CD4-positive, CD25-positive, alpha-beta regulatory T cell (primary cell): ENCODE measurements around the gene C3orf70. TPM values are rescaled to one million over a fixed set of nuclear protein-coding genes. Genes with fewer than 3 reads are reported as not detected.

ENCODE experiments used
- ATAC-seq, 2 donors: fragments of 150-1000 bp; cut with Tn5 transposase; one replicate each; pipeline ENCODE4 v1.10.0; 2021; ENCODE audit warnings: low read depth in 2 of 2, moderate number of reproducible peaks in 2 of 2, moderate library complexity in 1 of 2
- DNase-seq, 3 donors: peaks; one replicate each; pipeline versions ENCODE4 v3.0.0 to v3.0.0-alpha.2; 2012 to 2022; ENCODE audit warnings: mixed read lengths in 1 of 3
- H3K27ac ChIP-seq: one replicate; pipeline ENCODE4 v1.7.0; 2013; ENCODE audit warnings: mild to moderate bottlenecking, low read length; ENCODE audit not compliant: insufficient read depth, poor library complexity, severe bottlenecking
- H3K27me3 ChIP-seq: one replicate; pipeline ENCODE4 v1.7.0; 2013; ENCODE audit warnings: low read length; ENCODE audit not compliant: control insufficient read depth, insufficient read depth
- H3K36me3 ChIP-seq: one replicate; pipeline ENCODE4 v1.7.0; 2013; ENCODE audit warnings: mild to moderate bottlenecking, low read length, moderate library complexity; ENCODE audit not compliant: control insufficient read depth, insufficient read depth
- H3K4me1 ChIP-seq: 2 replicates; pipeline ENCODE4 v1.7.0; 2013; ENCODE audit warnings: mild to moderate bottlenecking, low read length; ENCODE audit not compliant: insufficient read depth, control insufficient read depth, poor library complexity, severe bottlenecking
- H3K4me3 ChIP-seq: one replicate; pipeline ENCODE4 v1.7.0; 2013; ENCODE audit warnings: low read depth, mild to moderate bottlenecking, low read length, moderate library complexity
- H3K9me3 ChIP-seq, 2 experiments: 1 replicate in 1 of 2; 2 replicates in 1 of 2; pipeline ENCODE4 v1.7.0; 2013; ENCODE audit warnings: low read length in 2 of 2, mild to moderate bottlenecking in 1 of 2, moderate library complexity in 1 of 2; ENCODE audit not compliant: control insufficient read depth in 2 of 2
- H3K27ac Mint-ChIP-seq, 3 donors: one replicate each; pipeline ENCODE4 v1.8.0; 2020 to 2022; ENCODE audit warnings: mild to moderate bottlenecking in 3 of 3, mixed read lengths in 3 of 3, moderate library complexity in 2 of 3
- H3K27me3 Mint-ChIP-seq: one replicate; pipeline ENCODE4 v1.8.0; 2022; ENCODE audit warnings: mild to moderate bottlenecking, mixed read lengths
- H3K36me3 Mint-ChIP-seq: one replicate; pipeline ENCODE4 v1.8.0; 2020; ENCODE audit warnings: mixed read lengths
- H3K4me1 Mint-ChIP-seq, 4 donors: one replicate each; pipeline ENCODE4 v1.8.0; 2020 to 2022; ENCODE audit warnings: mixed read lengths in 4 of 4, mild to moderate bottlenecking in 1 of 4
- H3K4me3 Mint-ChIP-seq, 4 donors: one replicate each; pipeline ENCODE4 v1.8.0; 2020 to 2022; ENCODE audit warnings: mild to moderate bottlenecking in 4 of 4, mixed read lengths in 4 of 4, moderate library complexity in 3 of 4
- H3K9me3 Mint-ChIP-seq, 7 donors: one replicate each; pipeline ENCODE4 v1.8.0; 2020 to 2022; ENCODE audit warnings: mixed read lengths in 7 of 7, mild to moderate bottlenecking in 3 of 7, moderate library complexity in 2 of 7
- polyA plus RNA-seq, 4 donors: library from polyadenylated mRNA; unstranded; fragments of 300-500 nt; fragmentation: Illumina TruSeq; gene quantifications; one replicate each; pipeline ENCODE4 v1.2.3, GENCODE V29; 2021
- total RNA-seq: library from RNA; stranded (reverse); gene quantifications from one replicate; pipeline ENCODE4 v1.2.3, GENCODE V29; 2022

Gene C3orf70
- total and polyA plus RNA-seq, 5 donors from 2014 or later: not detected

GRCh38 chr3:185046164-185046515, 106.7 kb downstream of the C3orf70 start:
- peak overlapping the region in 1 of 3 donors; percentile 35 for H3K27ac Mint-ChIP-seq
- no peak overlapping the region for H3K4me3 Mint-ChIP-seq
- no peaks in the 10 kb centered on the region for H3K9me3 ChIP-seq
- peaks cover 0 to 3% (median 0%) of the 10 kb centered on the region in 7 donors for H3K9me3 Mint-ChIP-seq
- no peak overlapping the region for H3K27ac ChIP-seq
- H3K36me3 Mint-ChIP-seq: peaks cover 88% of the 10 kb centered on the region
- peaks cover 0 to 5% (median 2%) of the 10 kb centered on the region in 4 donors for H3K4me1 Mint-ChIP-seq
- no peak for ATAC-seq
- DNase-seq: no peak
- no peaks in the 10 kb centered on the region for H3K4me1 ChIP-seq
- H3K27me3 Mint-ChIP-seq: no peaks in the 10 kb centered on the region
- no peak overlapping the region for H3K4me3 ChIP-seq
- no peaks in the 10 kb centered on the region for H3K27me3 ChIP-seq
- H3K36me3 ChIP-seq: peaks cover 38% of the 10 kb centered on the region

GRCh38 chr3:185042312-185043050, 110.4 kb downstream of the C3orf70 start:
- H3K4me3 Mint-ChIP-seq: no peak overlapping the region
- DNase-seq (no peak), ATAC-seq (no peak)
- peaks cover 0 to 4% (median under 1%) of the 10 kb centered on the region in 7 donors for H3K9me3 Mint-ChIP-seq
- H3K27me3 Mint-ChIP-seq: no peaks in the 10 kb centered on the region
- Histone ChIP-seq H3K9me3 (no peaks in the 10 kb centered on the region), H3K4me1 (no peaks in the 10 kb centered on the region), H3K36me3 (peaks cover 6% of the 10 kb centered on the region), H3K27me3 (no peaks in the 10 kb centered on the region), H3K27ac (no peak overlapping the region), H3K4me3 (no peak overlapping the region)
- peaks cover 0 to 10% (median 4%) of the 10 kb centered on the region in 4 donors for H3K4me1 Mint-ChIP-seq
- H3K27ac Mint-ChIP-seq: peak overlapping the region in 1 of 3 donors; percentile 15
- peaks cover 81% of the 10 kb centered on the region for H3K36me3 Mint-ChIP-seq

- ATAC-seq (no peak), DNase-seq (no peak)
- Histone ChIP-seq H3K9me3 (peaks cover 5 to 6% of the 10 kb centered on the region in 2 experiments), H3K27ac (no peak overlapping the region), H3K4me3 (no peak overlapping the region), H3K27me3 (no peaks in the 10 kb centered on the region), H3K36me3 (peaks cover 4% of the 10 kb centered on the region), H3K4me1 (no peaks in the 10 kb centered on the region)
- H3K4me1 Mint-ChIP-seq: peaks cover 0 to 10% (median 4%) of the 10 kb centered on the region in 4 donors
- H3K36me3 Mint-ChIP-seq: peaks cover 77% of the 10 kb centered on the region
- H3K9me3 Mint-ChIP-seq: peaks cover 0 to 11% (median 1%) of the 10 kb centered on the region in 7 donors
- no peak overlapping the region for H3K4me3 Mint-ChIP-seq
- H3K27me3 Mint-ChIP-seq: no peaks in the 10 kb centered on the region
- H3K27ac Mint-ChIP-seq: no peak overlapping the region
These were observed 111.3 kb downstream of the C3orf70 start for GRCh38 chr3:185041540-185041939.

- H3K27ac ChIP-seq: no peak overlapping the region
- peaks cover 10 to 12% of the 10 kb centered on the region in 2 experiments for H3K9me3 ChIP-seq
- H3K4me3 ChIP-seq: no peak overlapping the region
- no peaks in the 10 kb centered on the region for H3K27me3 ChIP-seq
- Mint-ChIP-seq H3K27me3 (no peaks in the 10 kb centered on the region), H3K4me1 (peaks cover 0 to 10% (median 4%) of the 10 kb centered on the region in 4 donors), H3K27ac (no peak overlapping the region), H3K9me3 (peaks cover 0 to 15% (median 3%) of the 10 kb centered on the region in 7 donors), H3K36me3 (peaks cover 76% of the 10 kb centered on the region), H3K4me3 (no peak overlapping the region)
- no peaks in the 10 kb centered on the region for H3K4me1 ChIP-seq
- ATAC-seq: no peak
- DNase-seq: no peak
- H3K36me3 ChIP-seq: peaks cover 4% of the 10 kb centered on the region
These were observed 112.4 kb downstream of the C3orf70 start for GRCh38 chr3:185040425-185040824.

- Histone ChIP-seq H3K27ac (no peak overlapping the region), H3K4me1 (no peaks in the 10 kb centered on the region), H3K27me3 (no peaks in the 10 kb centered on the region), H3K9me3 (peaks cover 10 to 12% of the 10 kb centered on the region in 2 experiments), H3K36me3 (peaks cover 6% of the 10 kb centered on the region), H3K4me3 (no peak overlapping the region)
- Mint-ChIP-seq H3K27ac (no peak overlapping the region), H3K27me3 (no peaks in the 10 kb centered on the region), H3K9me3 (peaks cover 0 to 34% (median 5%) of the 10 kb centered on the region in 7 donors), H3K36me3 (peaks cover 80% of the 10 kb centered on the region), H3K4me1 (peaks cover 0 to 14% (median 4%) of the 10 kb centered on the region in 4 donors), H3K4me3 (no peak overlapping the region)
- ATAC-seq (no peak), DNase-seq (no peak)
These were observed 115.1 kb downstream of the C3orf70 start for GRCh38 chr3:185037801-185038200.

- Histone ChIP-seq H3K27me3 (no peaks in the 10 kb centered on the region), H3K9me3 (peaks cover 0 to 4% of the 10 kb centered on the region in 2 experiments), H3K4me3 (no peak overlapping the region), H3K27ac (no peak overlapping the region), H3K36me3 (peaks cover 38% of the 10 kb centered on the region), H3K4me1 (no peaks in the 10 kb centered on the region)
- peaks cover 67% of the 10 kb centered on the region for H3K36me3 Mint-ChIP-seq
- no peak overlapping the region for H3K4me3 Mint-ChIP-seq
- ATAC-seq: no peak
- no peaks in the 10 kb centered on the region for H3K27me3 Mint-ChIP-seq
- H3K4me1 Mint-ChIP-seq: peaks cover 0 to 11% (median 0%) of the 10 kb centered on the region in 4 donors
- H3K9me3 Mint-ChIP-seq: peaks cover 0 to 20% (median 5%) of the 10 kb centered on the region in 7 donors
- DNase-seq: no peak
- no peak overlapping the region for H3K27ac Mint-ChIP-seq
These were observed 121.9 kb downstream of the C3orf70 start for GRCh38 chr3:185030951-185031350.

- no peaks in the 10 kb centered on the region for H3K27me3 Mint-ChIP-seq
- H3K9me3 ChIP-seq: no peaks in the 10 kb centered on the region
- no peak overlapping the region for H3K27ac Mint-ChIP-seq
- DNase-seq (no peak), ATAC-seq (no peak)
- H3K36me3 Mint-ChIP-seq: peaks cover 67% of the 10 kb centered on the region
- no peak overlapping the region for H3K4me3 ChIP-seq
- no peak overlapping the region for H3K4me3 Mint-ChIP-seq
- no peaks in the 10 kb centered on the region for H3K27me3 ChIP-seq
- H3K9me3 Mint-ChIP-seq: peaks cover 0 to 19% (median 5%) of the 10 kb centered on the region in 7 donors
- peaks cover 0 to 14% (median 0%) of the 10 kb centered on the region in 4 donors for H3K4me1 Mint-ChIP-seq
- H3K36me3 ChIP-seq: peaks cover 38% of the 10 kb centered on the region
- no peaks in the 10 kb centered on the region for H3K4me1 ChIP-seq
- H3K27ac ChIP-seq: no peak overlapping the region
These were observed 122.5 kb downstream of the C3orf70 start for GRCh38 chr3:185030399-185030798.

- H3K36me3 ChIP-seq: peaks cover 45% of the 10 kb centered on the region
- ATAC-seq: no peak
- no peak overlapping the region for H3K4me3 Mint-ChIP-seq
- DNase-seq: no peak
- H3K27me3 ChIP-seq: no peaks in the 10 kb centered on the region
- no peaks in the 10 kb centered on the region for H3K27me3 Mint-ChIP-seq
- no peak overlapping the region for H3K27ac ChIP-seq
- H3K9me3 Mint-ChIP-seq: peaks cover 0 to 7% (median 1%) of the 10 kb centered on the region in 7 donors
- peaks cover 0 to 4% (median 0%) of the 10 kb centered on the region in 4 donors for H3K4me1 Mint-ChIP-seq
- H3K9me3 ChIP-seq: no peaks in the 10 kb centered on the region
- H3K4me3 ChIP-seq: no peak overlapping the region
- no peak overlapping the region for H3K27ac Mint-ChIP-seq
- peaks cover 67% of the 10 kb centered on the region for H3K36me3 Mint-ChIP-seq
- no peaks in the 10 kb centered on the region for H3K4me1 ChIP-seq
These were observed 123.8 kb downstream of the C3orf70 start for GRCh38 chr3:185029086-185029485.
